Spinal cord (tissue), 10 donors: ENCODE results near the gene SYT8. TPM values are rescaled to one million over a fixed set of nuclear protein-coding genes. Genes with fewer than 3 reads are reported as not detected.
"Not testable (repeated sequence)": the region's sequence is repeated elsewhere in the genome, so short reads cannot be mapped to it uniquely, and the experiment has no call there.

Experiments
- DNase-seq, 6 donors: peaks; one replicate each; pipeline versions ENCODE4 v3.0.0 to v3.0.0-alpha.2; 2013 to 2015; ENCODE audit warnings: low spot score in 6 of 6, low read depth in 4 of 6
- H3K27ac ChIP-seq: one replicate; pipeline ENCODE4 v1.5.1; 2013; ENCODE audit warnings: low read depth, low read length, control low read depth
- H3K27me3 ChIP-seq: one replicate; pipeline ENCODE4 v1.6.1; 2013; ENCODE audit warnings: low read length; ENCODE audit not compliant: control insufficient read depth, insufficient read depth
- H3K36me3 ChIP-seq: one replicate; pipeline ENCODE4 v1.6.1; 2013; ENCODE audit warnings: low read length; ENCODE audit not compliant: control insufficient read depth, insufficient read depth
- H3K4me1 ChIP-seq: one replicate; pipeline ENCODE4 v1.6.1; 2013; ENCODE audit warnings: low read length; ENCODE audit not compliant: control insufficient read depth, insufficient read depth
- H3K4me3 ChIP-seq: one replicate; pipeline ENCODE4 v1.5.1; 2013; ENCODE audit warnings: low read depth, low read length, control low read depth
- H3K9me3 ChIP-seq: one replicate; pipeline ENCODE4 v1.6.1; 2013; ENCODE audit warnings: low read length; ENCODE audit not compliant: control insufficient read depth, insufficient read depth
- WGBS: methylation state at CpG from one replicate; pipeline ENCODE4 v1.1.5; 2013; ENCODE audit warnings: missing lambda C conversion rate; ENCODE audit not compliant: insufficient coverage; 5-methylcytosine and 5-hydroxymethylcytosine counted together
- polyA plus RNA-seq, 2 donors: library from polyadenylated mRNA; unstranded; fragments of 120-200 nt; gene quantifications; one replicate each; pipeline ENCODE4 v1.2.1, GENCODE V29; 2013; ENCODE audit not compliant: insufficient read length in 2 of 2
- small RNA-seq: library from RNA; depleted of rRNA; stranded (forward); fragments of <200 nt; gene quantifications from one replicate; pipeline ENCODE3, GENCODE V24; 2014; ENCODE audit warnings: low replicate concordance
- total RNA-seq, 2 donors: library from RNA; depleted of rRNA in 1 of 2; stranded (reverse); fragments of 120-200 nt in 1 of 2; fragments of >200 nt in 1 of 2; gene quantifications; one replicate each; pipeline versions ENCODE4 v1.2.3 to v1.2.4, GENCODE V29; 2013 to 2014
- donor health status: healthy.

SYT8 gene
- total and polyA plus RNA-seq, 4 donors: 0.09 to 0.22 TPM; not detected in 2

DNA sequence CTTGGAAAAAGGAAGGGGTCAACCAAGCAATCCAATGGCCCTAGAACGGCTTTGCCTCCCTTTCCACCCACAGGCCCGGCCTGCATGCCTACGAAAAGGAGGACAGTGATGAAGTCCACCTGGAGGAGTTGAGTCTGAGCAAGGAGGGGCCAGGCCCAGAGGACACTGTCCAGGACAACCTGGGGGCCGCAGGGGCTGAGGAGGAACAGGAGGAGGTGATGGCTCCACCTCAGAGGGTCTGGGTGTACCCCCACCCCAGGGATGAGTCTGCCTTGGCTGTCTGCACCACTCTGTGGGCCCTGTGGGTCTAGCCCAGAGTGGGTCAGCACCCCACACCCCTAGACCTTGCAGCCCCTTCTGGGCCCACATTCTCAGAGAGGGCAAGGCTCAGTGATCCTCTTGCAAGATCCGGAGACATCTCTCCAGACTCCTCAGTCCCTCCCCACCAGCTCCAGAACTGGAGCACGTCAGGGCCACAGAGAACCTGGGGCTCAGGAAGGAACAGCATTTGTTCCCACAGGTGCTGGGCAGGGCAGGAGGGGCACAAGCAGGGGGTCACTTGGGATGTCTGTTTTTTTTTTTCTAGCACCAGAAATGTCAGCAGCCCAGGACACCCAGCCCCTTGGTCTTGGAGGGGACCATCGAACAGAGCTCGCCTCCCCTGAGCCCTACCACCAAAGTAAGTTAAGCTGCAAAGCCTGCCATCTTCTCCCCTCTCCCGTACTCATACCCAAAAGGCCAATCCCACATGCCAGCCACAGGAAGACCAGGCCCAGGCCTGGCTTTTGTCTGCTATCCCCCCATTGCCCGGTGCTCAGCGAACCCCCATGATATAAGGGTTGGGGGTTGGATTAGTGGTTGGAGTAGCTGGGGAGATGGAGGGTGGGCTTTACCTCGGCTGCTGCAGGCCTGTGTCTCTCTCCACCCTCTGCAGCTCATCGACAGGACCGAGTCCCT, 48.8 kb downstream of the SYT8 start:
- H3K27me3 ChIP-seq: no peaks in the 10 kb centered on the region
- H3K36me3 ChIP-seq: no peaks in the 10 kb centered on the region
- H3K9me3 ChIP-seq: no peaks in the 10 kb centered on the region
- DNase-seq: no peak
- no peak overlapping the region for H3K4me3 ChIP-seq
- peaks cover 25% of the 10 kb centered on the region for H3K4me1 ChIP-seq
- no peak overlapping the region for H3K27ac ChIP-seq
- WGBS: 89% methylated on average over 11 of the region's 14 CpGs

DNA sequence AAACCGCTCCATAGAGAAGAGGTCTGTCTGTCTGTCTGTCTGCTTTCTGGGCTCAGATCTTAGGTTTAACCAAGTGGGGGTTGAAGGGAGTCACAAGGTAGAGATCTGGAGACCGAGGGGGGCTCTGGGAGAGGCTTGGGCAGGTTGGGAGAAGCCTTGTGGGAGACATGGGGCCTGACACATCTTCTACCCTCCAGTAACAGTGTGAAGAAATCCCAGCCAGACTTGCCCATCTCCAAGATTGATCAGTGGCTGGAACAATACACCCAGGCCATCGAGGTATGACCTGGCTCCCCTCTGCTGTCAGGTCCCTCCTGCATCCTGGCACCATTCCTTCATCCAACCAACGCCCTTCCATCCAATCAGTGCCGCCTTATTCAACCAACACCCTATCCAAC, 49.5 kb downstream of the SYT8 start:
- Histone ChIP-seq H3K4me3 (no peak overlapping the region), H3K27me3 (no peaks in the 10 kb centered on the region), H3K27ac (no peak overlapping the region), H3K4me1 (peaks cover 25% of the 10 kb centered on the region), H3K9me3 (no peaks in the 10 kb centered on the region), H3K36me3 (no peaks in the 10 kb centered on the region)
- WGBS: 89% methylated on average over 4 of the region's 5 CpGs
- DNase-seq: no peak

DNA sequence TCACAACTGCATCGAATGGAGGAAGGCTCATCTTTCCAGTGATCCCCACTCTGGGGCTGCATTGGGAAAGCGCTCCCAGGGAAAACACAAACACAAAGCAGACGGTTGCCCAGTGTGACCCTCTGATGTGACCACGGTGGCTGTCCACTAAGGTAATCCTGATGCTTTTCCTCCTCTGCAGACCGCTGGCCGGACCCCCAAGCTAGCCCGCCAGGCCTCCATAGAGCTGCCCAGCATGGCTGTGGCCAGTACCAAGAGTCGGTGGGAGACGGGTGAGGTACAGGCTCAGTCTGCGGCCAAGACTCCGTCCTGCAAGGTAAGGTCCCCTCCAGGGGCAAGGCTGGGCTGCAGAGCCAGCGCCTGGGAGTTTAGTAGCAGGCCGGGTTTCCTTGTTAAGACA, 51.8 kb downstream of the SYT8 start:
- H3K4me1 ChIP-seq: peaks cover 14% of the 10 kb centered on the region
- 85% methylated on average over 13 of the region's 13 CpGs for WGBS
- H3K4me3 ChIP-seq, DNase-seq, H3K36me3 ChIP-seq, H3K27me3 ChIP-seq, H3K9me3 ChIP-seq, H3K27ac ChIP-seq: not testable (repeated sequence)

Small RNA genes lying within 50 kb of the gene (small RNA-seq; reads per million reads assigned to genes)
- gene AC051649.1 (not detected), gene MIR4298 (not detected)

Other genes starting within 250 kb of the SYT8 start
- not detected for gene KRTAP5-1, start 249.7 kb upstream of the SYT8 start, total RNA-seq
- gene KRTAP5-1, start 249.7 kb upstream of the SYT8 start, polyA plus RNA-seq: 1 to 10 TPM; 2.1 to 5.7 TPM
- gene KRTAP5-2, start 236.7 kb upstream of the SYT8 start, total RNA-seq: not detected
- under 1 TPM in 1 of 2 donors, not detected in 1; 0.50 TPM for gene KRTAP5-2, start 236.7 kb upstream of the SYT8 start, polyA plus RNA-seq
- not detected for gene KRTAP5-3, start 226.5 kb upstream of the SYT8 start, total RNA-seq
- not detected for gene KRTAP5-3, start 226.5 kb upstream of the SYT8 start, polyA plus RNA-seq
- gene KRTAP5-4, start 212.9 kb upstream of the SYT8 start, total RNA-seq: not detected
- under 1 TPM in 1 of 2 donors, not detected in 1; 0.32 TPM for gene KRTAP5-4, start 212.9 kb upstream of the SYT8 start, polyA plus RNA-seq
- not detected for gene KRTAP5-5, start 205.2 kb upstream of the SYT8 start, total RNA-seq
- gene KRTAP5-5, start 205.2 kb upstream of the SYT8 start, polyA plus RNA-seq: not detected
- not detected for gene KRTAP5-6, start 137.8 kb upstream of the SYT8 start, total RNA-seq
- gene KRTAP5-6, start 137.8 kb upstream of the SYT8 start, polyA plus RNA-seq: not detected
- 1 to 10 TPM; 3.4 to 5.9 TPM for gene IFITM10, start 84.4 kb upstream of the SYT8 start, total RNA-seq
- 10 to 100 TPM; 11.3 to 15.8 TPM for gene IFITM10, start 84.4 kb upstream of the SYT8 start, polyA plus RNA-seq
- gene CTSD, start 71.1 kb upstream of the SYT8 start, total RNA-seq: 100 to 1,000 TPM; 160 to 170 TPM
- 100 to 1,000 TPM; 220 to 241 TPM for gene CTSD, start 71.1 kb upstream of the SYT8 start, polyA plus RNA-seq
- gene TNNI2, start 4.0 kb downstream of the SYT8 start, total RNA-seq: 1 to 10 TPM in 1 of 2 donors, under 1 TPM in 1; 0.89 to 2.0 TPM
- 1 to 10 TPM in 1 of 2 donors, under 1 TPM in 1; 0.35 to 9.4 TPM for gene TNNI2, start 4.0 kb downstream of the SYT8 start, polyA plus RNA-seq
- 10 to 100 TPM in 1 of 2 donors, 1 to 10 TPM in 1; 7.9 to 10.6 TPM for gene LSP1, start 18.1 kb downstream of the SYT8 start, total RNA-seq
- 1 to 10 TPM; 2.1 to 7.9 TPM for gene LSP1, start 18.1 kb downstream of the SYT8 start, polyA plus RNA-seq
- not detected for gene PRR33, start 56.9 kb downstream of the SYT8 start, total RNA-seq
- gene PRR33, start 56.9 kb downstream of the SYT8 start, polyA plus RNA-seq: under 1 TPM; 0.08 to 0.21 TPM
- gene TNNT3, start 84.7 kb downstream of the SYT8 start, total RNA-seq: 10 to 100 TPM in 1 of 2 donors, 1 to 10 TPM in 1; 4.0 to 12.1 TPM
- 10 to 100 TPM in 1 of 2 donors, 1 to 10 TPM in 1; 2.8 to 14.8 TPM for gene TNNT3, start 84.7 kb downstream of the SYT8 start, polyA plus RNA-seq
- 10 to 100 TPM; 15.8 to 46.3 TPM for gene MRPL23, start 112.3 kb downstream of the SYT8 start, total RNA-seq
- 10 to 100 TPM; 74.4 to 77.3 TPM for gene MRPL23, start 112.3 kb downstream of the SYT8 start, polyA plus RNA-seq
- 1,000 to 10,000 TPM; 1,209 to 1,727 TPM for gene H19, start 162.9 kb downstream of the SYT8 start, total RNA-seq
- gene H19, start 162.9 kb downstream of the SYT8 start, polyA plus RNA-seq: 100 to 1,000 TPM in 1 of 2 donors, 10 to 100 TPM in 1; 49.5 to 701 TPM